Measurements from ENCODE around the gene RCOR1.
"Not testable (repeated sequence)": the region's sequence is repeated elsewhere in the genome, so short reads cannot be mapped to it uniquely, and the experiment has no call there.

RCOR1 gene

DNA sequence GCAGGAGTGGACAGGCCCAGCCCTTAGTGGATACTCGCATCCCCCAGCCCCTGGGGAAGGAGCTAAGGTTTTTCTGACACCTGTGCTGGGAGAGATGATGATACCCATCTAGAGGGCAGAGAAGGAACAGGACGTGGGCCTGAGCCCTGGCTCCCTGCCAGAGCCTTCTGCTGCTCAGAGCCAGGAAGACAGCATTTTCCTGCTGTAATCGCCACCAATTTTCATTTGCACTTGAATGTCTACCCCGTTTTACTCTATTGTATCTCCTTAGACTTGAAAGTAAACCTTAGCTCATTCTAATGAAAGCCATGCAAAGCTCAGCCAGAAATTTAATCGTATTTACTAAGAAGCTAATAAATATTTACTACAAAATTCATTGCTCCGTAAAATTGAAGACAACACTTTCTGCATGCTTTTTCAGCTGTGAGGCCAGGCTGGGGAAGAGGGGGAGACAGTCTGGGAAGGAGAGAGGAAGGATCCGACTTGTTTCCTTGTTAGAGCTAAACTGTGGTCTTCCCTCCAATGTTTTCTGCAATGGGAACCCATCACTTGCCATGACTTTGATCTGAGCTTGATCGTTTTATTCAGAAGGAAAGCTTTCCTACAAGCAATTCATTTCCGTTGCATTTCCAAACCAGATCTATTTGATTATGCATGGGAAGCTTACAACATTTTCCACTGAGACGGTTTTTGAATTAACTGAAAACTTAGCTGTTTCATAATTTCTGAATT lies 167.2 kb downstream of the RCOR1 start:
- H3K4me3 ChIP-seq (ENCODE audit: low read depth, low read length) = no peak overlapping the region
- TF ChIP-seq, protein P1, sequence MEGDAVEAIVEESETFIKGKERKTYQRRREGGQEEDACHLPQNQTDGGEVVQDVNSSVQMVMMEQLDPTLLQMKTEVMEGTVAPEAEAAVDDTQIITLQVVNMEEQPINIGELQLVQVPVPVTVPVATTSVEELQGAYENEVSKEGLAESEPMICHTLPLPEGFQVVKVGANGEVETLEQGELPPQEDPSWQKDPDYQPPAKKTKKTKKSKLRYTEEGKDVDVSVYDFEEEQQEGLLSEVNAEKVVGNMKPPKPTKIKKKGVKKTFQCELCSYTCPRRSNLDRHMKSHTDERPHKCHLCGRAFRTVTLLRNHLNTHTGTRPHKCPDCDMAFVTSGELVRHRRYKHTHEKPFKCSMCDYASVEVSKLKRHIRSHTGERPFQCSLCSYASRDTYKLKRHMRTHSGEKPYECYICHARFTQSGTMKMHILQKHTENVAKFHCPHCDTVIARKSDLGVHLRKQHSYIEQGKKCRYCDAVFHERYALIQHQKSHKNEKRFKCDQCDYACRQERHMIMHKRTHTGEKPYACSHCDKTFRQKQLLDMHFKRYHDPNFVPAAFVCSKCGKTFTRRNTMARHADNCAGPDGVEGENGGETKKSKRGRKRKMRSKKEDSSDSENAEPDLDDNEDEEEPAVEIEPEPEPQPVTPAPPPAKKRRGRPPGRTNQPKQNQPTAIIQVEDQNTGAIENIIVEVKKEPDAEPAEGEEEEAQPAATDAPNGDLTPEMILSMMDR (IDR thresholded peaks at IDR 0.05; ENCODE audit: borderline replicate concordance, insufficient read depth, low read depth, low read length) = no peak

DNA sequence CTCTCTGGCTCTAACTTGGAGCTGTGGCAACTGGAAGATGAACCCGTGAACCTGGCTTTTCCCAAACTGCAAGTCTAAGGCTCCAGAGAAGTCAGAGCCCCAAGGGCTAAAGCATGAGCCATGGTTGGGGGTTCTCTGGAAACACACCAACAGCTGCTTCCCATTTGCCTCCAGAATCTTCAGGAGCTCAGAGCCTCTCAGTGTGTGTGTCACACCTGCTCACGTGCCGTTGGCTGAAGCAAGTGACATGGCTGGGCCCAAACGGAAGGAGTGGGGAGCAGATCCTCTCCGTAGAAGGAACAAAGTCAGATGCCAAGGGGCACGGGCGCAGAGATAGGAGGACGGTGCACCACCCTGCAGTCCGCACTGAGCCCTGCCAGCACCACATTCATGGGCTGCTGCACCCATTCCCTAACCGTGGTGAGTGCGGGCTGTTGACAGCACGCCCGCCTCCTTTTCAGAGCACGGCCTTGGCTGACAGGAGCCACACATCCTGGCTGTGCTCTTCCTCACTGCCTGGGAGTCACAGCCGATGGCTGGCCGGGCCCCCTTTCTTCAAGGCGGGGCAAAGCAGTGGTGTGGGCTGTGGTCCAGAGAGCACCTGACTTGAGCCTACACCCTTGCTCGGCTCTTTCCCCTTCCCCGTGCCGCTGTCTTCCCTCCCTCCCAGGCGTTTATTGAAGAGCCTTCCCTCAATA lies 168.2 kb downstream of the RCOR1 start:
- TF ChIP-seq, protein P1 (IDR thresholded peaks at IDR 0.05; ENCODE audit: borderline replicate concordance, insufficient read depth, low read depth, low read length) = no peak
- no peak overlapping the region for H3K4me3 ChIP-seq (ENCODE audit: low read depth, low read length)

DNA sequence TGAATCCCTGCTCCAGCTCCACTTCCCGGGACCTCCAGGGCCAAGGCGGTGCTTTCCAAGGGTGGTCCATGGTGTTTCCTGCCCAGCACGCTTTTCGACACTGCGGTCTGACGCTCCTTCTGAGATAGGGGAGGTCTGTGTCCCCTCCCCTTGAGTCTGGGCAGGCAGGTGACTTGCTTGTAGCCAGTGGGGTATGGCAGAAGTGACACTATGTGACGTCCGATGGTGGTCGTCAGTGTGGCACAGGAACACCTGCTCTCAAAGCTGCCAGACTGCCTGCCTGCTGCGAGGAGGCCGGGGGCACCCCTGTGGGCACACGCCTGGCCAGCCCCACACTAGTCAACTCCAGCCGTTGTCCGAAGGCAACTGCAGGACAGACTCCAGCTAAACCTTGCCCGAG lies 168.8 kb downstream of the RCOR1 start:
- TF ChIP-seq, protein P1 (IDR thresholded peaks at IDR 0.05; ENCODE audit: borderline replicate concordance, insufficient read depth, low read depth, low read length) = no peak
- no peak overlapping the region for H3K4me3 ChIP-seq (ENCODE audit: low read depth, low read length)

DNA sequence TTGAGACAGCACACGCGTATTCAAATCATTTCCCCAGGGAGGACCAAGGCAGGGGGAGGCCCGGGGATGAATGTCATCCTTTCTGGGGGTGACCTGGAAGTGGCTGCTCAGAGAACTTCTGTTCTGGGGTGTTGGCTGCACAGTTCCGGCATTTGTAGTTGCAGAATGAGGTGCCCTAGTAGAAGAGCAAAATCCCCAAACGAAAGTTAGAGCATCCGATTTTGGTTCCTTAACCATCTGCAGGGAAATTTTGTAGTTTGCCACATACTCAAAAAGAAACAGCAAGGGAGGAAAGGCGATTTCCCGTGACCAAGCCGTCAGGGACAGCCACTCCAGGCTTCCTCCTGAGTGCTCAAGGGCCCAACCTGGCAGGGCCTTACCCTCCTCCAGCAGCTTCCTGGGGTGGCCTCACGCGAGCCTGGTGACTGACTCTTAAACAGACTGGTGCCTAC lies 171.8 kb downstream of the RCOR1 start:
- no peak overlapping the region for H3K4me3 ChIP-seq (ENCODE audit: low read depth, low read length)
- TF ChIP-seq, protein P1 (IDR thresholded peaks at IDR 0.05; ENCODE audit: borderline replicate concordance, insufficient read depth, low read depth, low read length) = no peak

DNA sequence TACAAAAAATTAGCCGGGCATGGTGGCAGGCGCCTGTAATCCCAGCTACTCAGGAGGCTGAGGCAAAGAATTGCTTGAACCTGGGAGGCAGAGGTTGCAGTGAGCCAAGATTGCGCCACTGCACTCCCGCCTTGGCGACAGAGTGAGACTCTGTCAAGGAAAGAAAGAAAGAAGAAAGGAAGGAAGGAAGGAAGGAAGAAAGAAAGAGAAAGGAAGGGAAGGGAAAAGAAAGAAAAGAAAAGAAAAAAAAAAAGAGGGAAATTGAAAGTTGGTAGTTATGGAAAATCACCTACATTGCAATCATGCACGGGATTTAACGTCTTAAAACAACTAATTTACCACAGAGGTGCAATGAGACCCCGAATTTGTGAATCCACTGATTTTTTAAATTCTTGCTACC lies 173.3 kb downstream of the RCOR1 start:
- not testable (repeated sequence) for H3K4me3 ChIP-seq (ENCODE audit: low read depth, low read length)

DNA sequence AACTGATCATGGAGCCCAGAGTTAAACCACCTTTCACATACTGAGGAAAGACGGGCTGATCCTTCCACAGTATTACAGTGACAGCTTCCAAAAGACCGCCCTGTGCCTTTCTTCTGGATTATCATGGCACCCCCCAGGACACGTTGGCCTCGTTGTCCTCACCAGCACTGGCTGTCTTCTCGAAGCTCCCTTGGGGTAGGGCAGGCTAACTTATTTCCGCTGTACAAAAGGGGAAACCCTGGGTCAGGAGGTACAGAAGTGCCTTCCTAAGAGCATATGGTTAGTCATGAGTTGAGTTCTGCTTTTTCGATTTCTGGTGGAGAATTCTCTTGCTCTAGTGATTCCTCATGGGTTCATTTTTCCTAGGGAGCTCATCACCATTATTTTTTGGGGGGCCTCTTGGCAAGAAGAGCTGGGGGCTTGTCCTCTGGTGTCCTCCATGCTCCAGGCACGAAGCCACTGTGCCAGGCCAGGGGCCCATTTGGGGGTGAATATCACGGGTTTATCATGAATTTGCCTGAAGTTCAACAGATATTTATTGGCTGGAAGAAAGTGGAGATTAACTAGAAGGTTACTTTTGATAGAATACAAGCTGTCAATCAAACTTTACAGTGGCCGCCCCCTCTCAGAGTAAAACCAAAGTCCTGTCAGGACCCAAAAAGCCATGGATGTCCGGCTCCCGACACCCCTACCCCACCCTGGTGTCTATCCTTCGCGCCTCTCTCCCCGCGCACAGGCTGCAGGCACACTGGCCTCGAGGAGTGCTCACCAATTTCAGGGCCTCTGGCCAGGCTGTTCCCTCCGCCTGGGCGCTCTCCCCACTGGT lies 176.0 kb downstream of the RCOR1 start:
- H3K4me3 ChIP-seq (ENCODE audit: low read depth, low read length) = no peak overlapping the region
- TF ChIP-seq, protein P1 (IDR thresholded peaks at IDR 0.05; ENCODE audit: borderline replicate concordance, insufficient read depth, low read depth, low read length) = no peak

DNA sequence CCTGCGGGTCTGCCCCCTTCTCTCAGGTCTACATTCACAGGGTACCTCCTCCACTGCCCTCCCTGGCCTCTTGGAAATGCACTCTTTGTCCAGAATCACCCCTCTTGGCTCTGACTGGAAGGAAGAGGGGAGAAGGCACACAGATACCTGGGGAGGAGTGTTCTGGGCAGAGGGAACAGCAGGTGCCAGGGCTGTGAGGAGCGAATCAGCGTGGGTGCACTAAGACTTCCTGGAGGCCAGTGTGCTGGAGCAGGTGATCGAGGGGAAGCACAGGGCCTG lies 176.5 kb downstream of the RCOR1 start:
- H3K4me3 ChIP-seq (ENCODE audit: low read depth, low read length) = peak overlapping the region; percentile 5
- TF ChIP-seq, protein P1 (IDR thresholded peaks at IDR 0.05; ENCODE audit: borderline replicate concordance, insufficient read depth, low read depth, low read length) = no peak
